ENCODE results near the gene POMZP3.
"Not testable (repeated sequence)": the region's sequence is repeated elsewhere in the genome, so short reads cannot be mapped to it uniquely, and the experiment has no call there.

The POMZP3 gene

DNA sequence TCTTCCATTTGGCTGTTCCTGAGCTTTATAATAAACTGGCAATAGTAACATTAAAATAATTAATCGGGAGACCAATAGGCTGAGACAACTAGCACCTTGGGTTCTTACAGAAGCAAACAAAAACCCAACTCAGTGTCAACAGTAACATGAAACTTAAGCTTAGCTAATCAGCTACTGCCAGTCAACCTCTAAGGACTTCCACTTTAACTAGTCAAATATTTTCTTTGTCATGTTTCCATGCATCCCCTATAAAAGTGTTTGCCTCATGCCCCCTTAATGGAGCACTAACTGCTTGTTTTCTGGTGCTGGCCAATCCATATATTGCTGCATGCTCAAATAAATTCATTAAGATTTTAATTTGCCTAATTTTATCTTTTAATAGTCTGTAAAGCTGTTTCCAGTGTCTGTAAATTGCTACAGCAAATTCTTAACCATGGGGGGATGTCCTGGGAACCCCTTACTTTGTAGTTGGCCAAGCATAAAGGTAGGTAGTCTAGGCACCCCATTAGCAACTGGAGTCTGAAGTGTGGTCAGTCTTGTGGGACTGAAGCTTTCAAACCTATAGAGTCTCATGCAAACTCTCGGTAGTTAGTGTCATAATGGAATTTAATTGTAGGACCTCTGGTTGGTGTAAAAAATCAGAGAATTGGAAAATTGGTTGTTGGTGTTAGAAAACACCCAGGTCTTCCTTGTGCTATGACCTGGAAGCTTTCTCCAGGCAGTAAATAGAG is 40.3 kb downstream of the POMZP3 start:
- not testable (repeated sequence) for DNase-seq (ENCODE audit: low read depth in 2 of 2)

- not testable (repeated sequence) for DNase-seq (ENCODE audit: low read depth in 2 of 2)
These were observed 43.3 kb downstream of the POMZP3 start for GRCh38 chr7:76583636-76584281.

GRCh38 chr7:76582848-76583631 is 44.0 kb downstream of the POMZP3 start:
- DNase-seq (ENCODE audit: low read depth in 2 of 2) = not testable (repeated sequence)

DNA sequence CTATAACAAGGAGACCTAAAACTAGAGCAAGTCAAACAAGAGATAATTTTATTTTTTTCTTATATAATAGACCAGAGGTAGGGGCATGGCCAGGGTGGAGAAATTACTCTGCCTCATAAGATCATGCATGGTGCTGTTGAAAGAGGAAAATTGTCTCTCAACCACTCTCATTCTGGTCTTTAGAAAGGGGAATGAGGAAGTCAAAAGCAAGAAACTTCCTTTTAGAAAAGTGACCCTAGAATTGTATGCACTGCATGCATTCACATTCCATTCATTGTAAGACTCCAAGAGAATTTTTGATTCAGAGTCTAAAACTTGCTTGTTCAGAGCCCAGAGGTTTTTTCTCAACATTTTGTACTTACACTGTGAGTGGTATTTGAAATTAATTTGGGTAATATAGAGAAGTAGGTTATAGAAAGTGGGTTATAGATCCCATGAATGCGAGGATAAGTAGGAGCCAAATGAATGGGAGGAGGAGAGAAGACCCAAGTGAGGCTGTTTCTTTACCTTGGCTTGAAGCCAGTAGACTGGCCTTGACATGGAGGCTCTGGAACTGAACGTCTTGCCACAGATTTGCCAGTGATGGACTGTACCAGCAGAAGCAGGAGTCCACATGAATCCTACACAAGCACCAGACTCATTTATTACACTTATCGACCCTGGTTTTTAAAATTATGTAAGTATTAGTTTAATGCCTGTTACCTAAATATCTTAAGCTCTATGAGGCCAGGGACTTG is 51.0 kb downstream of the POMZP3 start:
- not testable (repeated sequence) for DNase-seq (ENCODE audit: low read depth in 2 of 2)

- not testable (repeated sequence) for DNase-seq (ENCODE audit: low read depth in 2 of 2)
These were observed 51.6 kb downstream of the POMZP3 start for GRCh38 chr7:76575431-76575830.

GRCh38 chr7:76572296-76572695 is 54.8 kb downstream of the POMZP3 start:
- not testable (repeated sequence) for DNase-seq (ENCODE audit: low read depth in 2 of 2)

- not testable (repeated sequence) for DNase-seq (ENCODE audit: low read depth in 2 of 2)
These were observed 56.7 kb downstream of the POMZP3 start for GRCh38 chr7:76570324-76570775.

DNA sequence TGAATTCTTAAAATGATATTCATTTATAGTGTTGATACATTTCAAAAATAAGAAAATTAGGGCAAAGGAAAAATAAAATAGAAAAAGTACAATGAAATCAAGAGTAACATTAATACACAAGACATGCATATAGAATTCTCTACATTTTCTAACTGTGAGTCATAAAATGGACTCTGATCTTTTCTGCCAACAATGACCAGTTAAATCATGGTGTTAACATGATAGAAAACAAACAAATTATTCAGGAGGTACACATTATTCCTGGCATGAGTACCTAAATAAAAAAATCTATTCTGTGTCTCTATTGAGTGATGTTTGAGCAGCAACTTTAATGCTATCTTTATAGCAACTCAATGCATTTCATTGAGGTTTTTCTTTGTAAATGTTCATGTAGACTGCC is 58.3 kb downstream of the POMZP3 start:
- DNase-seq (ENCODE audit: low read depth in 2 of 2) = not testable (repeated sequence)

DNA sequence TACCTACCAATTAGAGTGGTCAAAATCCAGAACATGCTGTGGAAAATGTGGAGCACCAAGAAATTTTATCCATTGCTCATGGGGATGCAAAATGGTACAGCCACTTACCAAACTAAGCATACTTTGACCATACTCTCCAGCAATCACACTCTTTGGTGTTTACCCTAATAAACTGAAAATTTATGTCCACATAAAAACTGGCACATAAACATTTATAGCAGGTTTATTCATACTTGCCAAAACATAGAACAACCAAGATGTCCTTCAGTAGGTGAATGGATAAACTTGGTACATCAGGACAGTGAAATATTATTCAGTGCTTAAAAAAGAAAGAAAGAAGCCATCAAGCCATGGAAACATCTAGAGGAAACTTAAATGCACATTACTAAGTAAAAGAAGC is 59.3 kb downstream of the POMZP3 start:
- not testable (repeated sequence) for DNase-seq (ENCODE audit: low read depth in 2 of 2)

- not testable (repeated sequence) for DNase-seq (ENCODE audit: low read depth in 2 of 2)
These were observed 59.8 kb downstream of the POMZP3 start for GRCh38 chr7:76567311-76567710.

GRCh38 chr7:76565001-76565400 is 62.1 kb downstream of the POMZP3 start:
- not testable (repeated sequence) for DNase-seq (ENCODE audit: low read depth in 2 of 2)

DNA sequence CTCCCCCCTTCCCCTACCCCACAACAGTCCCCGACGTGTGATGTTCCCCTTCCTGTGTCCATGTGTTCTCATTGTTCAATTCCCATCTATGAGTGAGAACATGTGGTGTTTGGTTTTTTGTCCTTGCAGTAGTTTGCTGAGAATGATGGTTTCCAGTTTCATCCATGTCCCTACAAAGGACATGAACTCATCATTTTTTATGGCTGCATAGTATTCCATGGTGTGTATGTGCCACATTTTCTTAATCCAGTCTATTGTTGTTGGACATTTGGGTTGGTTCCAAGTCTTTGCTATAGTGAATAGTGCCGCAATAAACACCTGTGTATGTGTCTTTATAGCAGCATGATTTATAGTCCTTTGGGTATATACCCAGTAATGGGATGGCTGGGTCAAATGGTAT is 65.7 kb downstream of the POMZP3 start:
- not testable (repeated sequence) for DNase-seq (ENCODE audit: low read depth in 2 of 2)

- DNase-seq (ENCODE audit: low read depth in 2 of 2) = not testable (repeated sequence)
These were observed 66.9 kb downstream of the POMZP3 start for GRCh38 chr7:76560157-76560556.

Measured in stimulated activated CD8-positive, alpha-beta memory T cell treated with anti-CD3 and anti-CD28 coated beads, Interleukin-15, amount 100 ng/mL, for 4 hours (primary cell).